ENCODE results near the gene KRTAP12-3. TPM values are rescaled to one million over a fixed set of nuclear protein-coding genes. Genes with fewer than 3 reads are reported as not detected.

KRTAP12-3 gene
- total RNA-seq, 1 experiment from 2014 or later, result not detected

DNA sequence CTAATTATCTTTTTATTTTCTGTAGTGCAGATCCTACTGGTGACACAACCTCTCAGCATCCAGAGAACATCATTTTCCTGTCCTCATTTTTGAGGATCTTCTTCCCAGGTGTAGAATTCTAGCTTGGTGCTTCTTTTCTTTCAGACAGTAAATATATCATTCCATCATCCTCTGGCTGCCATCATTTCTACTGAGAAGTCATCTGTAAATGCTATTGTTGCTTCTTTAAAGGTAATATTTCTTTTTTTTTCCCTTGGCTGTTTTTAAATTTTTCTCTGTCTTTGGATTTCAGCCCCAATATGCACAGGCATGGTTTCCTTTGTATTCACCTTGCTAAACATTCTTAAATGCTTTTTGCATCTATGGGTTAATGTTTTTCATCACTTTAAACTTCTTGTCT, 34.2 kb upstream of the KRTAP12-3 start:
- peaks cover 5% of the 10 kb centered on the region; the same call in 1 of the 2 replicates for H3K27me3 Mint-ChIP-seq (ENCODE audit: low read depth)
- TF ChIP-seq CBFB (CRISPR knock-in tag; IDR thresholded peaks at IDR 0.05; ENCODE audit: low read depth), result no peak
- TF ChIP-seq ZNF396 (CRISPR knock-in tag; IDR thresholded peaks at IDR 0.05; ENCODE audit: borderline replicate concordance), result no peak
- TF ChIP-seq, protein P1, sequence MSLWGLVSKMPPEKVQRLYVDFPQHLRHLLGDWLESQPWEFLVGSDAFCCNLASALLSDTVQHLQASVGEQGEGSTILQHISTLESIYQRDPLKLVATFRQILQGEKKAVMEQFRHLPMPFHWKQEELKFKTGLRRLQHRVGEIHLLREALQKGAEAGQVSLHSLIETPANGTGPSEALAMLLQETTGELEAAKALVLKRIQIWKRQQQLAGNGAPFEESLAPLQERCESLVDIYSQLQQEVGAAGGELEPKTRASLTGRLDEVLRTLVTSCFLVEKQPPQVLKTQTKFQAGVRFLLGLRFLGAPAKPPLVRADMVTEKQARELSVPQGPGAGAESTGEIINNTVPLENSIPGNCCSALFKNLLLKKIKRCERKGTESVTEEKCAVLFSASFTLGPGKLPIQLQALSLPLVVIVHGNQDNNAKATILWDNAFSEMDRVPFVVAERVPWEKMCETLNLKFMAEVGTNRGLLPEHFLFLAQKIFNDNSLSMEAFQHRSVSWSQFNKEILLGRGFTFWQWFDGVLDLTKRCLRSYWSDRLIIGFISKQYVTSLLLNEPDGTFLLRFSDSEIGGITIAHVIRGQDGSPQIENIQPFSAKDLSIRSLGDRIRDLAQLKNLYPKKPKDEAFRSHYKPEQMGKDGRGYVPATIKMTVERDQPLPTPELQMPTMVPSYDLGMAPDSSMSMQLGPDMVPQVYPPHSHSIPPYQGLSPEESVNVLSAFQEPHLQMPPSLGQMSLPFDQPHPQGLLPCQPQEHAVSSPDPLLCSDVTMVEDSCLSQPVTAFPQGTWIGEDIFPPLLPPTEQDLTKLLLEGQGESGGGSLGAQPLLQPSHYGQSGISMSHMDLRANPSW (CRISPR knock-in tag; conservative IDR thresholded peaks at IDR 0.05; ENCODE audit: low read depth), result no peak
- TF ChIP-seq ZNF317 (CRISPR knock-in tag; IDR thresholded peaks at IDR 0.05; ENCODE audit: borderline replicate concordance, low read depth), result peak; percentile 95
- no peak for TF ChIP-seq ETV6 (CRISPR knock-in tag; IDR thresholded peaks at IDR 0.05)
- no peak for DNase-seq (ENCODE audit: low spot score)
- CTCF ChIA-PET, result no interaction called here
- no peak overlapping the region for H3K27ac Mint-ChIP-seq
- no peak for ATAC-seq
- H3K36me3 Mint-ChIP-seq, result peaks cover 50% of the 10 kb centered on the region
- H3K9me3 Mint-ChIP-seq, result peaks cover 63% of the 10 kb centered on the region
- POLR2A ChIA-PET, result no interaction called here
- H3K4me1 Mint-ChIP-seq, result peaks cover 3% of the 10 kb centered on the region; the same call in 1 of the 2 replicates
- H3K4me3 Mint-ChIP-seq, result no peak overlapping the region

GRCh38 chr21:44625756-44626155, 32.0 kb upstream of the KRTAP12-3 start:
- Mint-ChIP-seq H3K4me1 (no peaks in the 10 kb centered on the region), H3K36me3 (peaks cover 31% of the 10 kb centered on the region), H3K27me3 (ENCODE audit: low read depth) (peaks cover 5% of the 10 kb centered on the region; the same call in 1 of the 2 replicates), H3K9me3 (peaks cover 47% of the 10 kb centered on the region), H3K4me3 (no peak overlapping the region), H3K27ac (no peak overlapping the region)
- ATAC-seq (no peak), DNase-seq (ENCODE audit: low spot score) (no peak)
- TF ChIP-seq IRF2 (CRISPR knock-in tag; IDR thresholded peaks at IDR 0.05; ENCODE audit: borderline replicate concordance, low read depth) (no peak), MYBL2 (CRISPR knock-in tag; IDR thresholded peaks at IDR 0.05) (no peak)
- ChIA-PET POLR2A (no interaction called here), CTCF (interaction anchor here (1.2 kb wide), 1 partner anchor 115 kb away, joined by 3 read pairs; no protein-coding TSS in a partner anchor)

- TF ChIP-seq GTF2I (CRISPR knock-in tag; conservative IDR thresholded peaks at IDR 0.05) (no peak), CDX4 (CRISPR knock-in tag; IDR thresholded peaks at IDR 0.05; ENCODE audit: borderline replicate concordance) (no peak), FOXJ3 (CRISPR knock-in tag; IDR thresholded peaks at IDR 0.05; ENCODE audit: borderline replicate concordance) (no peak), MYBL2 (CRISPR knock-in tag; IDR thresholded peaks at IDR 0.05) (no peak), ZNF219 (CRISPR knock-in tag; IDR thresholded peaks at IDR 0.05; ENCODE audit: borderline replicate concordance) (no peak), IRF2 (CRISPR knock-in tag; IDR thresholded peaks at IDR 0.05; ENCODE audit: borderline replicate concordance, low read depth) (no peak), IRF1 (CRISPR knock-in tag; IDR thresholded peaks at IDR 0.05) (no peak)
- no peak for ATAC-seq
- peaks cover 34% of the 10 kb centered on the region for H3K36me3 Mint-ChIP-seq
- no peak overlapping the region; the same call in 1 of the 2 replicates for H3K27ac Mint-ChIP-seq
- DNase-seq (ENCODE audit: low spot score), result no peak
- H3K27me3 Mint-ChIP-seq (ENCODE audit: low read depth), result peaks cover 5% of the 10 kb centered on the region; the same call in 1 of the 2 replicates
- H3K4me3 Mint-ChIP-seq, result no peak overlapping the region
- H3K4me1 Mint-ChIP-seq, result peaks cover 3% of the 10 kb centered on the region; the same call in 1 of the 2 replicates
- POLR2A ChIA-PET, result no interaction called here
- CTCF ChIA-PET, result interaction anchor here (0.8 to 1.2 kb wide), 2 partner anchors 8 to 116 kb away, joined by 3 to 5 read pairs; no protein-coding TSS in a partner anchor
- H3K9me3 Mint-ChIP-seq, result peaks cover 50% of the 10 kb centered on the region
Measured at GRCh38 chr21:44626262-44626661, 31.5 kb upstream of the KRTAP12-3 start.

DNA sequence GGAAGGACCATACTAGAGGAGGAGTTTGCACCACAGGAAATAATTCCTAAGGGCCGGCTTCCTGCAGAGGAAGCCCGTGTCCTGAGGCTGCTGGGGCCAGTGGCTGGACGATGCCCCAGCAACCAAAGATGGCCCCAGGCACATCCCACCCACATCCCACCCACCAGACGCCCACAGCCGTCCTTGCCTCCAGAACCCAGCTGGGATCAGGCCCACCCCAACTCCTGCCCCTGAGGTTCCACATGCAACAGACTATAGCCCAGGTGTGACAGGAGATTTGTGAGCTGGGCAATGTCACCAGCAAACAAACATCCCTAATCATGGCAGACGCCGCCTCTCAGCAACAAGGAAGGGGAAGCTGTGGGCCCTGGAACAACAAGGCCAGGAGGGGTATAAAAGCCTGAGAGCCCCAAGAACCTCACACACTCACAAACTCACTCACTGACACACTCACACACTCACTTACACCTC, 31.0 kb upstream of the KRTAP12-3 start, which contains the start of gene KRTAP10-9:
TSS of gene KRTAP10-9 (plus strand) at position 421 of the 471 bp plus-strand sequence. CDS start 79 bp downstream, outside the sequence.
- CTCF ChIA-PET, result interaction anchor here (0.7 to 0.8 kb wide), 2 partner anchors 8 to 114 kb away, joined by 3 to 5 read pairs; no protein-coding TSS in a partner anchor
- POLR2A ChIA-PET, result no interaction called here
- H3K27ac Mint-ChIP-seq, result no peak within 1 kb of the TSS; the same call in 1 of the 2 replicates
- no peak for TF ChIP-seq ATF1 (CRISPR knock-in tag; IDR thresholded peaks at IDR 0.05)
- TF ChIP-seq JAZF1 (CRISPR knock-in tag; IDR thresholded peaks at IDR 0.05), result no peak
- TF ChIP-seq, protein P2, sequence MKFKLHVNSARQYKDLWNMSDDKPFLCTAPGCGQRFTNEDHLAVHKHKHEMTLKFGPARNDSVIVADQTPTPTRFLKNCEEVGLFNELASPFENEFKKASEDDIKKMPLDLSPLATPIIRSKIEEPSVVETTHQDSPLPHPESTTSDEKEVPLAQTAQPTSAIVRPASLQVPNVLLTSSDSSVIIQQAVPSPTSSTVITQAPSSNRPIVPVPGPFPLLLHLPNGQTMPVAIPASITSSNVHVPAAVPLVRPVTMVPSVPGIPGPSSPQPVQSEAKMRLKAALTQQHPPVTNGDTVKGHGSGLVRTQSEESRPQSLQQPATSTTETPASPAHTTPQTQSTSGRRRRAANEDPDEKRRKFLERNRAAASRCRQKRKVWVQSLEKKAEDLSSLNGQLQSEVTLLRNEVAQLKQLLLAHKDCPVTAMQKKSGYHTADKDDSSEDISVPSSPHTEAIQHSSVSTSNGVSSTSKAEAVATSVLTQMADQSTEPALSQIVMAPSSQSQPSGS (CRISPR knock-in tag; IDR thresholded peaks at IDR 0.05; ENCODE audit: borderline replicate concordance, low read depth), result no peak
- TF ChIP-seq, protein P3, sequence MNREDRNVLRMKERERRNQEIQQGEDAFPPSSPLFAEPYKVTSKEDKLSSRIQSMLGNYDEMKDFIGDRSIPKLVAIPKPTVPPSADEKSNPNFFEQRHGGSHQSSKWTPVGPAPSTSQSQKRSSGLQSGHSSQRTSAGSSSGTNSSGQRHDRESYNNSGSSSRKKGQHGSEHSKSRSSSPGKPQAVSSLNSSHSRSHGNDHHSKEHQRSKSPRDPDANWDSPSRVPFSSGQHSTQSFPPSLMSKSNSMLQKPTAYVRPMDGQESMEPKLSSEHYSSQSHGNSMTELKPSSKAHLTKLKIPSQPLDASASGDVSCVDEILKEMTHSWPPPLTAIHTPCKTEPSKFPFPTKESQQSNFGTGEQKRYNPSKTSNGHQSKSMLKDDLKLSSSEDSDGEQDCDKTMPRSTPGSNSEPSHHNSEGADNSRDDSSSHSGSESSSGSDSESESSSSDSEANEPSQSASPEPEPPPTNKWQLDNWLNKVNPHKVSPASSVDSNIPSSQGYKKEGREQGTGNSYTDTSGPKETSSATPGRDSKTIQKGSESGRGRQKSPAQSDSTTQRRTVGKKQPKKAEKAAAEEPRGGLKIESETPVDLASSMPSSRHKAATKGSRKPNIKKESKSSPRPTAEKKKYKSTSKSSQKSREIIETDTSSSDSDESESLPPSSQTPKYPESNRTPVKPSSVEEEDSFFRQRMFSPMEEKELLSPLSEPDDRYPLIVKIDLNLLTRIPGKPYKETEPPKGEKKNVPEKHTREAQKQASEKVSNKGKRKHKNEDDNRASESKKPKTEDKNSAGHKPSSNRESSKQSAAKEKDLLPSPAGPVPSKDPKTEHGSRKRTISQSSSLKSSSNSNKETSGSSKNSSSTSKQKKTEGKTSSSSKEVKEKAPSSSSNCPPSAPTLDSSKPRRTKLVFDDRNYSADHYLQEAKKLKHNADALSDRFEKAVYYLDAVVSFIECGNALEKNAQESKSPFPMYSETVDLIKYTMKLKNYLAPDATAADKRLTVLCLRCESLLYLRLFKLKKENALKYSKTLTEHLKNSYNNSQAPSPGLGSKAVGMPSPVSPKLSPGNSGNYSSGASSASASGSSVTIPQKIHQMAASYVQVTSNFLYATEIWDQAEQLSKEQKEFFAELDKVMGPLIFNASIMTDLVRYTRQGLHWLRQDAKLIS (CRISPR knock-in tag; IDR thresholded peaks at IDR 0.05; ENCODE audit: borderline replicate concordance), result no peak
- no peak for TF ChIP-seq SMAD3 (CRISPR knock-in tag; IDR thresholded peaks at IDR 0.05; ENCODE audit: borderline replicate concordance)
- TF ChIP-seq ZNF138 (CRISPR knock-in tag; conservative IDR thresholded peaks at IDR 0.05), result no peak
- no peak for TF ChIP-seq IRF2 (CRISPR knock-in tag; IDR thresholded peaks at IDR 0.05; ENCODE audit: borderline replicate concordance, low read depth)

More for the DNA sequence above, 31.0 kb upstream of the KRTAP12-3 start, which contains the start of gene KRTAP10-9:
- peaks cover 37% of the 10 kb centered on the region for H3K36me3 Mint-ChIP-seq
- DNase-seq (ENCODE audit: low spot score) (no peak), ATAC-seq (no peak)
- H3K9me3 Mint-ChIP-seq, result peaks cover 50% of the 10 kb centered on the region
- peaks cover 7% of the 10 kb centered on the region; the same call in 1 of the 2 replicates for H3K27me3 Mint-ChIP-seq (ENCODE audit: low read depth)
- H3K4me1 Mint-ChIP-seq, result peaks cover 3% of the 10 kb centered on the region; the same call in 1 of the 2 replicates
- H3K4me3 Mint-ChIP-seq, result no peak within 1 kb of the TSS

All from WTC11 (cell line).